Tibial artery (tissue), 4 donors: Measurements from ENCODE around the gene TBX15.

Experiments
- DNase-seq, 2 donors: peaks; one replicate each; pipeline ENCODE4 v3.0.0-alpha.2; 2019
- H3K27ac ChIP-seq, 2 donors: fragments of 200-600 bp; sonication (generic) in 1 of 2; 1 replicate in 1 of 2; 2 replicates in 1 of 2; pipeline ENCODE4 v1.5.1; 2018 to 2019; ENCODE audit warnings: mild to moderate bottlenecking in 1 of 2
- H3K27me3 ChIP-seq, 2 donors: fragments of 200-600 bp; sonication (generic) in 1 of 2; one replicate each; pipeline versions ENCODE4 v1.5.1 to v1.6.0; 2016 to 2019
- H3K36me3 ChIP-seq, 3 donors: fragments of 200-600 bp; sonication (generic) in 2 of 3; one replicate each; pipeline ENCODE4 v1.5.1; 2016 to 2019; ENCODE audit warnings: mild to moderate bottlenecking in 2 of 3
- H3K4me1 ChIP-seq, 4 donors: fragments of 200-600 bp; sonication (generic) in 2 of 4; 1 replicate in 3 of 4; 2 replicates in 1 of 4; pipeline ENCODE4 v1.5.1; 2016 to 2019
- H3K4me3 ChIP-seq, 2 donors: fragments of 200-600 bp; sonication (generic) in 1 of 2; 1 replicate in 1 of 2; 2 replicates in 1 of 2; pipeline ENCODE4 v1.5.1; 2018 to 2019; ENCODE audit warnings: mild to moderate bottlenecking in 2 of 2
- H3K9me3 ChIP-seq, 3 donors: fragments of 200-600 bp; sonication (generic) in 1 of 3; one replicate each; pipeline ENCODE4 v1.5.1; 2016 to 2019
- CTCF ChIP-seq, 2 experiments: fragments of 200-600 bp in 1 of 2; fragments of 450-650 bp in 1 of 2; IDR thresholded peaks; one replicate each; pipeline ENCODE4 v1.5.1; 2017 to 2019; ENCODE audit warnings: antibody characterized with exemption in 2 of 2, mild to moderate bottlenecking in 1 of 2, moderate library complexity in 1 of 2
- intact Hi-C: fragments of 100-400 bp; cut with DNase I; formaldehyde crosslinking; loops from one replicate; pipeline ENCODE4 v1.15.0; 2023; ENCODE audit warnings: low total_unique reads

The TBX15 gene

DNA sequence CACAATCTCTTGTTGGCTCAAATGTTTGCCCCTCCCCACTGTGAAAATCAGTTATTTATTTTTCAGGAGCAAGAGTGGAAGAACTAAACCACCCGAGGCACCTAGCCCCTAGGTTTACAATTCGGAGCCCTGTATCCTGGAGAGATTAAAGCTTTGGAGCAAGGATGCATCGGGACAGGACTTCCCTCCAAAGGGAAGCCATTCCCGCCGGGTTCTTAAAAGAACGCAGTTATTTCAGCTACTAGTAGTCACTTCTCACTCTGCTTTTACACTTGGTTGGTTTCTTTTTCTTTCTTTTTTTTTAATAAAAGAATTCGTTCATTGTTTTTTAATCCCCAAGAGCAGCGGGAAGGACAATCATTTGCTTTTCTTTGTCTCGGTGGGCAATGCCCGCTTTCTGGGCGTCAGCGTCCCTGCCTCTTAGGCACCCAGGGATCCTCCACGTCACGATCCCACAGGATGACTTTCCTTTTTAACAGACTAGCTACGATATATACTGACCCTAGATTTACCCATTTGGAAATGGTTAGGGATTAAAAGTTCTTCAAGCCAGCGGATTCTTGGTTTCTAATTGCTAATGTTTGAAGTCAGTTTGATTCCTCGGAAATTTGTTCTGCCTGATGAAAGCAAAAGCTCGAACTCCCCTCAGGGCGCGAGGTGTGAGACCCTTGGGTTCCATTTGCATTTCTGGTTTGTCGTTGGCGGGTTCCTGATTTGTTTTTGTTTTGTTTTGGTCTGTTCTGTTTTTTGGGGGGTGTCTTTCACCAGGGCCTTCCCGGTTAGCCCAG is 9.0 kb downstream of the TBX15 start:
- no peaks in the 10 kb centered on the region for H3K27me3 ChIP-seq
- no peaks in the 10 kb centered on the region for H3K9me3 ChIP-seq
- intact Hi-C loops: no loop called here
- no peak for DNase-seq
- peak overlapping the region; percentile 71 to 91 for H3K4me3 ChIP-seq
- no peak for TF ChIP-seq CTCF (IDR thresholded peaks at IDR 0.05)
- H3K4me1 ChIP-seq: peaks cover 0 to 74% (median 22%) of the 10 kb centered on the region in 4 donors
- no peaks in the 10 kb centered on the region for H3K36me3 ChIP-seq
- peak overlapping the region; percentile 95 to 99 for H3K27ac ChIP-seq

- H3K36me3 ChIP-seq: no peaks in the 10 kb centered on the region
- intact Hi-C loops: no loop called here
- peak overlapping the region; percentile 51 to 95 for H3K27ac ChIP-seq
- H3K9me3 ChIP-seq: no peaks in the 10 kb centered on the region
- H3K27me3 ChIP-seq: no peaks in the 10 kb centered on the region
- DNase-seq: no peak
- no peak overlapping the region for H3K4me3 ChIP-seq
- peaks cover 0 to 84% (median 35%) of the 10 kb centered on the region in 4 donors for H3K4me1 ChIP-seq
- no peak for TF ChIP-seq CTCF (IDR thresholded peaks at IDR 0.05)
Measured at GRCh38 chr1:118977600-118977999, 10.5 kb downstream of the TBX15 start.

- no peaks in the 10 kb centered on the region for H3K36me3 ChIP-seq
- no peak for DNase-seq
- H3K9me3 ChIP-seq: no peaks in the 10 kb centered on the region
- no peak for TF ChIP-seq CTCF (IDR thresholded peaks at IDR 0.05)
- H3K27ac ChIP-seq: peak overlapping the region; percentile 56 to 95
- H3K27me3 ChIP-seq: no peaks in the 10 kb centered on the region
- peaks cover 0 to 95% (median 49%) of the 10 kb centered on the region in 4 donors for H3K4me1 ChIP-seq
- intact Hi-C loops: no loop called here
- H3K4me3 ChIP-seq: no peak overlapping the region
Measured at GRCh38 chr1:118974661-118975060, 13.5 kb downstream of the TBX15 start.

GRCh38 chr1:118973531-118974137 is 14.5 kb downstream of the TBX15 start:
- Histone ChIP-seq H3K27me3 (no peaks in the 10 kb centered on the region), H3K36me3 (no peaks in the 10 kb centered on the region), H3K4me3 (no peak overlapping the region), H3K9me3 (no peaks in the 10 kb centered on the region), H3K4me1 (peaks cover 0 to 99% (median 49%) of the 10 kb centered on the region in 4 donors), H3K27ac (peak overlapping the region; percentile 56 to 95)
- DNase-seq: peak; percentile 59 to 82
- intact Hi-C loops: no loop called here
- TF ChIP-seq CTCF (IDR thresholded peaks at IDR 0.05): no peak

- Histone ChIP-seq H3K4me1 (peaks cover 0 to 99% (median 50%) of the 10 kb centered on the region in 4 donors), H3K27me3 (no peaks in the 10 kb centered on the region), H3K36me3 (no peaks in the 10 kb centered on the region), H3K27ac (peak overlapping the region; percentile 56 to 95), H3K4me3 (no peak overlapping the region), H3K9me3 (no peaks in the 10 kb centered on the region)
- intact Hi-C loops: no loop called here
- no peak for TF ChIP-seq CTCF (IDR thresholded peaks at IDR 0.05)
- no peak for DNase-seq
Measured at GRCh38 chr1:118973032-118973431, 15.1 kb downstream of the TBX15 start.
